Chondrocyte (in vitro differentiated cells): Measurements from ENCODE around the gene NPIPB6. TPM values are rescaled to one million over a fixed set of nuclear protein-coding genes. Genes with fewer than 3 reads are reported as not detected.
"Not testable (repeated sequence)": the region's sequence is repeated elsewhere in the genome, so short reads cannot be mapped to it uniquely, and the experiment has no call there.

Experiments
- DNase-seq: peaks from one replicate; pipeline ENCODE4 v3.0.0; 2021; ENCODE audit warnings: mixed read lengths, low spot score
- H3K27ac Mint-ChIP-seq: one replicate; pipeline ENCODE4 v1.8.0; 2021; ENCODE audit warnings: mild to moderate bottlenecking, moderate library complexity, mixed read lengths; ENCODE audit not compliant: unreplicated experiment
- H3K27me3 Mint-ChIP-seq: 2 replicates; pipeline ENCODE4 v1.8.0; 2021; ENCODE audit warnings: low read depth, mixed read lengths
- H3K36me3 Mint-ChIP-seq: 2 replicates; pipeline ENCODE4 v1.8.0; 2021; ENCODE audit warnings: low read depth, mixed read lengths
- H3K4me1 Mint-ChIP-seq: 2 replicates; pipeline ENCODE4 v1.8.0; 2021; ENCODE audit warnings: low read depth, mild to moderate bottlenecking, mixed read lengths
- H3K4me3 Mint-ChIP-seq: one replicate; pipeline ENCODE4 v1.8.0; 2021; ENCODE audit warnings: mild to moderate bottlenecking, moderate library complexity, mixed read lengths; ENCODE audit not compliant: unreplicated experiment
- H3K9me3 Mint-ChIP-seq: 2 replicates; pipeline ENCODE4 v1.8.0; 2021; ENCODE audit warnings: low read depth, mixed read lengths
- long read RNA-seq: library from polyadenylated mRNA; stranded (forward); transcript quantifications from one replicate; pipeline ENCODE4 v2.0.0, GENCODE V29; 2021
- total RNA-seq: library from RNA; stranded (reverse); gene quantifications from 3 replicates; pipeline ENCODE4 v1.2.1, GENCODE V29; 2021
- TF ChIP-seq, protein P1 (sequence below): fragments of 200-600 bp; sonication (generic); IDR thresholded peaks from 2 replicates; pipeline ENCODE4 v1.5.0; 2021; ENCODE audit warnings: antibody characterized with exemption, mild to moderate bottlenecking, moderate library complexity

The NPIPB6 gene
- 1.9 to 4.6 TPM (median 3.4 TPM) in 3 replicates for total RNA-seq
- long read RNA-seq, partial matches to known transcripts: 1 of 2 reads
- long read RNA-seq, other reads (novel, unspliced or antisense): 1 of 2 reads

DNA sequence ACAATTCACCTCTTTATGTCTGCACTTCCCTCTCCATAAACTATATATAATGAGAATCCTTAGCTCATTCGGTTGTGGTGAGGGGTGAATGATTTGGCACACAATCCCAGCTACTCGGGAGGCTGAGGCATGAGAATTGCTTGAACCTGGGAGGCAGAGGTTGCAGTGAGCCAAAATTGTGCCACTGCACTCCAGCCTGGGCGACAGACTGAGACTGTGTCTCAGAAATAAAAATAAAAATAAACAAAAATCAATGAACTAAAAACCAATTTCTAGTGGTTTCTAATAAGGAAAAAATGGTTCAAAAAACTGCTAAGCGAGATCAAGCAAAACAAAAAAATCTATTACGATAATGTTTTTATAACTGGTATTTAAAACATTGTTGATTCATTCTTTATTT is at the start of gene NPIPB6:
Gene NPIPB6 (minus strand): TSS at position 101 of the 400 bp plus-strand sequence. CDS start 686 bp downstream, outside the sequence.
- H3K36me3 Mint-ChIP-seq, H3K4me1 Mint-ChIP-seq, H3K4me3 Mint-ChIP-seq, H3K27me3 Mint-ChIP-seq, H3K9me3 Mint-ChIP-seq, H3K27ac Mint-ChIP-seq, DNase-seq: not testable (repeated sequence)

DNA sequence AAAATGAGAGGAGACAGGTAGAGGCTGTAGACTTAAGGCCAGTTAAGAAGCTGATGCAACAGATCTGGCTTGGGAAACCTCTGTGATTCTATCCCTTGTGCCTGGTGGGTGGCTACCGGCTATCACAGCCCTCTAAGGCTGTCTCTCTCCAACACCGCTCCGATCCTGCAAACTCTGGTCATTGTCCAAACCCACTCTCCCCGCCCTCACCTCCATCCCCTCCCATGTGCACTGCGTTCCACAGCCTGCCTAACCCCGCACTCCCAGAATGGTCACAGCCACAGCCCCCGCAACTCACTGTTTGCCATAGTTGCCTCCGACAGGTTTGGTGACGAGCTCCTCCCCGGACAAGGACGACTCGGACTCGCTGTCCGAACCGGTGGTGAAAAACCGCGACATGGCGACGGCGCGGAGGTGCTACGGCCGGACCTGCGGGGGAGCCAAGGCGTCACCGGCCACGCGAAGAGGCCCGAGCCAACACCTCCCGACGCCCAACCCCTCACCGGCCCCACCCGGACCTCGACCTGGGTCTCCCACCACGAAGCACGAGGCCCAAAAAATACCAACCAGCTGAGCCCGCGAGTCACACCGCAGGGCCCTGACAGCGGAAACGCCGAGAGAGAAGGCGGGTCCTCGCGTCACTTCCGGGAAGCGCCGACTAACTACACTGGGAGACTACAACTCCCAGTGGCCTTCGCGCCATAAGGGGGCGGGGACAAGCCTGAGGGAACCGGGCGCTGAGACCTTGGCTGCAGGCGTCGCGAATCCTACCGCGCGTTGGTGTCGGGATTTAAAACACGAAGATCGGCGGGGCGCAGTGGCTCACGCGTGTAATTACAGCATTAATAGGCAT is 40.1 kb upstream of the NPIPB6 start, which contains the start of gene EIF3CL:
Gene EIF3CL (minus strand): TSS at position 622 of the 853 bp plus-strand sequence. CDS start 223 bp downstream, at position 399.
- H3K4me1 Mint-ChIP-seq, H3K27me3 Mint-ChIP-seq, H3K36me3 Mint-ChIP-seq, H3K9me3 Mint-ChIP-seq, H3K27ac Mint-ChIP-seq, DNase-seq: not testable (repeated sequence)
- peak within 1 kb of the TSS; percentile 64 for H3K4me3 Mint-ChIP-seq

DNA sequence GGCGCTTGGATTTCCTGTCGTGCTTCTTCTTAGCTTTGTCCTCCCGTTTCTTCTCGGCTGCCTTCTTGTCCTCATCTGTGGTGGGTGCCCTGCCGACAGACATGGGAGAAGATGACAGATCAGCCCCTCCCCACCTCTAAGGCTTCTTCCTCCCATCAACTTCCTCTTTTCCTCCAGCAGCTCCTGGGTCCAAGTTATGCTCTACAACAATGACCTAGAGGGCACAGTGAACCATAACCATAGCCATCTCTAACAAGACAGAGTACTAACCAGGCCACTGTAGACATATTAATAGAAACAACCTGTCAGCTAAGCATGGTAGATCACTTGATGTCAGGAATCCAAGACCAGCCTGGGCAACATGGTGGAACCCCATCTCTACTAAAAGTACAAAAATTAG is 28.7 kb upstream of the NPIPB6 start:
- DNase-seq, H3K4me3 Mint-ChIP-seq, H3K9me3 Mint-ChIP-seq, H3K27ac Mint-ChIP-seq, H3K27me3 Mint-ChIP-seq, H3K4me1 Mint-ChIP-seq, H3K36me3 Mint-ChIP-seq: not testable (repeated sequence)

DNA sequence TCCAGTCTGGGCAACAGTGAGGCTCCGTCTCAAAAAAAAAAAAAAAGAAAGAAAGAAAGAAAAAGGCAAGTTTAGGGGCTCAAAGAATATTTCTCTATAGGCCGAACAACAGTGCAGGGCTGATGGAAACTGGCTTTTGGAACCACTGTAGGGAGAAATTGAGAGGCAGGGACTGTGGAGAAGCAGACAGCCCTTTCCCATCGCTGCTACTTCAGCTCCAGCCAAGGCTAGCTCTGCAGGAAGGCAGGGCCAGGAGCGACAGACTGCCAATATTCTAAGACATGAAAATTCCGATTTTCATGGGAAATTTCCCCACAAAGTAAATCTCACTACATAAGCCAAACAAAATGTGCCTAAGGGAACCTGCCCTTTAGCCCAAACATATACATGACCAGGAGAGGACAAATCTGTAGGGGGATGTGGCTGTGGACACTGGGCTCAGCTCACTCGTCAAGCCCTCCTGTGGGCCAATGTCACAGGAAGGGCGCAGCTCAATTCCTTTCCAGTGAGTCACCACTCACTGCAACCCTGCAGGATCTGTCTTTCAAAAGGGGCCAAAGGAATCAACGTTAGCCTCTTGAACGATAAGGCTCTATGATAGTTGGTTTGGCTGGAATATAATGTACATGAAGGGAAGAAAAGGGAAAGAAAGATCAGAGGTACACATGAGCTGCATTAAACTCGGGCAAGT is 19.0 kb upstream of the NPIPB6 start:
- not testable (repeated sequence) for H3K27ac Mint-ChIP-seq, H3K27me3 Mint-ChIP-seq, DNase-seq, H3K36me3 Mint-ChIP-seq, H3K4me1 Mint-ChIP-seq, H3K9me3 Mint-ChIP-seq, H3K4me3 Mint-ChIP-seq

DNA sequence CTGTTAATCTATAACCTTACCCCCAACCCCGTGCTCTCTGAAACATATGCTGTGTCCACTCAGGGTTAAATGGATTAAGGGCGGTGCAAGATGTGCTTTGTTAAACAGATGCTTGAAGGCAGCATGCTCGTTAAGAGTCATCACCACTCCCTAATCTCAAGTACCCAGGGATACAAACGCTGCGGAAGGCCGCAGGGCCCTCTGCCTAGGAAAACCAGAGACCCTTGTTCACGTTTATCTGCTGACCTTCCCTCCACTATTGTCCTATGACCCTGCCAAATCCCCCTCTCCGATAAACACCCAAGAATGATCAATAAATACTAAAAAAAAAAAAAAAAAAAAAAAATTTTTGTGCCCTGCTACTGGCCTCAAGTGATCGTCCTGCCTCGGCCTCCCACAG is 14.5 kb upstream of the NPIPB6 start:
- H3K36me3 Mint-ChIP-seq, DNase-seq, H3K4me3 Mint-ChIP-seq, H3K4me1 Mint-ChIP-seq, H3K9me3 Mint-ChIP-seq, H3K27ac Mint-ChIP-seq, H3K27me3 Mint-ChIP-seq: not testable (repeated sequence)

DNA sequence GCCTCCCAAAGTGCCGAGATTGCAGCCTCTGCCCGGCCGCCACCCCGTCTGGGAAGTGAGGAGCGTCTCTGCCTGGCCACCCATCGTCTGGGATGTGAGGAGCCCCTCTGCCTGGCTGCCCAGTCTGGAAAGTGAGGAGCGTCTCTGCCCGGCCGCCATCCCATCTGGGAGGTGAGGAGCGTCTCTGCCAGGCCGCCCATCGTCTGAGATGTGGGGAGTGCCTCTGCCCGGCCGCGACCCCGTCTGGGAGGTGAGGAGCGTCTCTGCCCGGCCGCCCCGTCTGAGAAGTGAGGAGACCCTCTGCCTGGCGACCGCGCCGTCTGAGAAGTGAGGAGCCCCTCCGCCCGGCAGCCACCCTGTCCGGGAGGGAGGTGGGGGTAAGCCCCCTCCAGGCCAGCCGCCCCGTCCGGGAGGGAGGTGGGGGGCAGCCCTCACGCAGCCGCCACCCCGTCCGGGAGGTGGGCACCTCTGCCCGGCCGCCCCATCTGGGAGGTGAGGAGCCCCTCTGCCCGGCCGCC is 13.9 kb upstream of the NPIPB6 start:
- not testable (repeated sequence) for H3K36me3 Mint-ChIP-seq, DNase-seq, H3K27me3 Mint-ChIP-seq, H3K9me3 Mint-ChIP-seq, H3K27ac Mint-ChIP-seq, H3K4me1 Mint-ChIP-seq, H3K4me3 Mint-ChIP-seq

DNA sequence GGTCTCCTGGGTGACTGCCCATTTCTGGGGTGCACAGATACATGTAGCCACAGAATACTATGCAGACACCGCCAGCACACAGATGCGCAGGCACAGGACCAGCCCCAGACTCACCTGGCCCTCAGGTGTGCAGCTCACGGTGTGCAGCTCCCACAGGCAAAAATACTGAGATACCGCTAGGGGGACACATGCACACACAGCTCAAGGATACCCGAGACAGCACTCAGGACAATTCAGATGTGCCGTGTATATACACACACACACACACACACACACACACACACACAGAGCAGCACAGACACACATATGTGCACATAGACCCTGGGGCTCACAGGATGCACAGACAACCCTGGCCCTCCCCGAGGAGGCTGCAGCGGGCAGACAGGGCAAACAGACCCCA is 11.8 kb upstream of the NPIPB6 start:
- DNase-seq, H3K4me1 Mint-ChIP-seq, H3K27ac Mint-ChIP-seq, H3K4me3 Mint-ChIP-seq, H3K36me3 Mint-ChIP-seq, H3K27me3 Mint-ChIP-seq, H3K9me3 Mint-ChIP-seq: not testable (repeated sequence)
- TF ChIP-seq, protein P1, sequence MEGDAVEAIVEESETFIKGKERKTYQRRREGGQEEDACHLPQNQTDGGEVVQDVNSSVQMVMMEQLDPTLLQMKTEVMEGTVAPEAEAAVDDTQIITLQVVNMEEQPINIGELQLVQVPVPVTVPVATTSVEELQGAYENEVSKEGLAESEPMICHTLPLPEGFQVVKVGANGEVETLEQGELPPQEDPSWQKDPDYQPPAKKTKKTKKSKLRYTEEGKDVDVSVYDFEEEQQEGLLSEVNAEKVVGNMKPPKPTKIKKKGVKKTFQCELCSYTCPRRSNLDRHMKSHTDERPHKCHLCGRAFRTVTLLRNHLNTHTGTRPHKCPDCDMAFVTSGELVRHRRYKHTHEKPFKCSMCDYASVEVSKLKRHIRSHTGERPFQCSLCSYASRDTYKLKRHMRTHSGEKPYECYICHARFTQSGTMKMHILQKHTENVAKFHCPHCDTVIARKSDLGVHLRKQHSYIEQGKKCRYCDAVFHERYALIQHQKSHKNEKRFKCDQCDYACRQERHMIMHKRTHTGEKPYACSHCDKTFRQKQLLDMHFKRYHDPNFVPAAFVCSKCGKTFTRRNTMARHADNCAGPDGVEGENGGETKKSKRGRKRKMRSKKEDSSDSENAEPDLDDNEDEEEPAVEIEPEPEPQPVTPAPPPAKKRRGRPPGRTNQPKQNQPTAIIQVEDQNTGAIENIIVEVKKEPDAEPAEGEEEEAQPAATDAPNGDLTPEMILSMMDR: peak; percentile 21

DNA sequence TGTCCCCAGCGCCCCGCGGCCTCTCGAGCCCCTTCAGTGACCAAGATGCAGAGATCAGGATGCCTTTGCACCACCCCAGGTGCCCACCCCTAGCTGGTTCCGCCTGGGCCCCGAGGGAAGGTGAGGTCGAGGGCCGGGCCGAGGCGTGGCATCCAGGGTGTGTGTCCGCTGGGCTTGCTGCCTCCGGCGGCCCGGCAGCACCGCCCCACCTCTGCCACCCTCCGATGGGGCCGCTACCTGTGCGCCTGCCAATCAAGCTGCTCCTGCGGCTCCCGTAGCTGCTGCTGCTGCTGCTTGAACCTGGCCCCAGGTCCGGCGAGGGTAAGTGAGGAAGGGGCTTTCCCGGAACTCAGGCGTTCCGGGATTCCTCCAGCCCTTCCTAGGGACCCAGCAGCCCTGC is 11.0 kb upstream of the NPIPB6 start:
- not testable (repeated sequence) for H3K9me3 Mint-ChIP-seq, H3K4me3 Mint-ChIP-seq, DNase-seq, H3K36me3 Mint-ChIP-seq, H3K27ac Mint-ChIP-seq, H3K27me3 Mint-ChIP-seq, H3K4me1 Mint-ChIP-seq

DNA sequence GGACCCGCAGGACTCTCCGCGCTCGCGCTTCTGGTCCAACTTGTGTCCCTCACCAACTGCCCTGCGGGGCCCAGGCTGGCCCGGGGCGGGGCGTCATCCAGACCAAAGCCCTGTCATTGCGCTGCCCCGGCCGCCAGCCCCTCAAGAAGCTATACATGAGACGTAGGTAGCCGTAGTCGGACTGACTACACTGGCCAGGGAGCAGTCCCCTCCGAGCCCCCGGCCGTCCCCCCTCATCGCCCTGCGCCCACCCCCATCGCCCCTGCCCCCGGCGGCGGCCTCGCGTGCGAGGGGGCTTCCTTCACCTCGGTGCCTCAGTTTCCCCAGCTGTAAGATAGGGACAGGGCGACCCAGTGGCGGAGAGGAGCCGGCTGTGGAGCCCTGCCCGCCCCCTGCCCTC is 4.6 kb upstream of the NPIPB6 start:
- not testable (repeated sequence) for H3K4me3 Mint-ChIP-seq, H3K9me3 Mint-ChIP-seq, H3K4me1 Mint-ChIP-seq, H3K36me3 Mint-ChIP-seq, H3K27me3 Mint-ChIP-seq, H3K27ac Mint-ChIP-seq
- peak; percentile 78 for DNase-seq
